Uterus (tissue), 4 donors: ENCODE data around the gene CMTM3. TPM values are rescaled to one million over a fixed set of nuclear protein-coding genes. Genes with fewer than 3 reads are reported as not detected.

Experiments used
- DNase-seq, 2 donors: peaks; one replicate each; pipeline ENCODE4 v3.0.0-alpha.2; 2019 to 2020
- H3K27ac ChIP-seq, 2 donors: fragments of 200-600 bp; sonication (generic); 1 replicate in 1 of 2; 2 replicates in 1 of 2; pipeline ENCODE4 v1.5.1; 2016 to 2018
- H3K27me3 ChIP-seq, 2 donors: fragments of 200-600 bp; sonication (generic); one replicate each; pipeline ENCODE4 v1.5.1; 2018 to 2019; ENCODE audit warnings: control low read depth in 1 of 2
- H3K36me3 ChIP-seq, 2 donors: fragments of 200-600 bp; sonication (generic); one replicate each; pipeline ENCODE4 v1.5.1; 2019; ENCODE audit warnings: control low read depth in 1 of 2
- H3K4me1 ChIP-seq, 2 donors: fragments of 200-600 bp; sonication (generic); one replicate each; pipeline ENCODE4 v1.5.1; 2018 to 2019; ENCODE audit warnings: control low read depth in 1 of 2
- H3K4me3 ChIP-seq, 2 donors: fragments of 200-600 bp; sonication (generic); 1 replicate in 1 of 2; 2 replicates in 1 of 2; pipeline ENCODE4 v1.5.1; 2018 to 2019; ENCODE audit warnings: mild to moderate bottlenecking in 1 of 2
- H3K9me3 ChIP-seq, 2 donors: fragments of 200-600 bp; sonication (generic); one replicate each; pipeline ENCODE4 v1.5.1; 2019; ENCODE audit warnings: control low read depth in 1 of 2
- CTCF ChIP-seq, 4 experiments: fragments of 200-600 bp in 2 of 4; fragments of 450-650 bp in 2 of 4; sonication (generic) in 2 of 4; IDR thresholded peaks; one replicate each; pipeline ENCODE4 v1.5.1; 2016 to 2019; ENCODE audit warnings: antibody characterized with exemption in 4 of 4, mild to moderate bottlenecking in 2 of 4, moderate library complexity in 1 of 4
- POLR2A ChIP-seq, 2 donors: fragments of 450-650 bp; IDR thresholded peaks; one replicate each; pipeline ENCODE4 v1.6.1; 2016; ENCODE audit warnings: antibody characterized with exemption in 2 of 2, mild to moderate bottlenecking in 1 of 2, moderate library complexity in 1 of 2
- intact Hi-C: fragments of 100-400 bp; cut with DNase I; formaldehyde crosslinking; loops from one replicate; pipeline ENCODE4 v1.15.1; 2023; ENCODE audit warnings: low total_unique reads
- total RNA-seq, 4 donors: library from RNA; depleted of rRNA in 3 of 4; stranded (reverse); fragments of >200 nt in 3 of 4; gene quantifications; one replicate each; pipeline versions ENCODE4 v1.1.0 to v1.2.4, GENCODE V29; 2014 to 2023
- donor health status: DM: yes; HTN: yes; CAD: no.

The CMTM3 gene
- total RNA-seq, 4 donors from 2014 or later = 42.6 to 67.9 (median 56.2) TPM

GRCh38 chr16:66652661-66653360 lies 48.3 kb downstream of the CMTM3 start:
- Histone ChIP-seq H3K27ac (no peak overlapping the region), H3K36me3 (no peaks in the 10 kb centered on the region), H3K4me1 (no peaks in the 10 kb centered on the region), H3K4me3 (no peak overlapping the region), H3K9me3 (no peaks in the 10 kb centered on the region), H3K27me3 (no peaks in the 10 kb centered on the region)
- DNase-seq = no peak
- intact Hi-C loops = no loop called here
- no peak for TF ChIP-seq POLR2A (IDR thresholded peaks at IDR 0.05)
- no peak for TF ChIP-seq CTCF (IDR thresholded peaks at IDR 0.05)

- TF ChIP-seq CTCF (IDR thresholded peaks at IDR 0.05) = no peak
- TF ChIP-seq POLR2A (IDR thresholded peaks at IDR 0.05) = no peak
- H3K27me3 ChIP-seq = no peaks in the 10 kb centered on the region
- no peaks in the 10 kb centered on the region for H3K36me3 ChIP-seq
- H3K4me1 ChIP-seq = no peaks in the 10 kb centered on the region
- no peak overlapping the region for H3K4me3 ChIP-seq
- no peaks in the 10 kb centered on the region for H3K9me3 ChIP-seq
- DNase-seq = no peak
- no peak overlapping the region for H3K27ac ChIP-seq
- intact Hi-C loops = no loop called here
Observed at GRCh38 chr16:66653581-66654350, 49.3 kb downstream of the CMTM3 start.

- no peaks in the 10 kb centered on the region for H3K36me3 ChIP-seq
- peaks cover 0 to 8% of the 10 kb centered on the region in 2 donors for H3K4me1 ChIP-seq
- intact Hi-C loops = no loop called here
- DNase-seq = no peak
- no peak overlapping the region for H3K27ac ChIP-seq
- no peak overlapping the region for H3K4me3 ChIP-seq
- H3K9me3 ChIP-seq = no peaks in the 10 kb centered on the region
- no peaks in the 10 kb centered on the region for H3K27me3 ChIP-seq
- TF ChIP-seq CTCF (IDR thresholded peaks at IDR 0.05) = no peak
- TF ChIP-seq POLR2A (IDR thresholded peaks at IDR 0.05) = no peak
Observed at GRCh38 chr16:66656547-66656946, 52.0 kb downstream of the CMTM3 start.

- Histone ChIP-seq H3K4me1 (peaks cover 0 to 8% of the 10 kb centered on the region in 2 donors), H3K36me3 (no peaks in the 10 kb centered on the region), H3K27me3 (no peaks in the 10 kb centered on the region), H3K4me3 (no peak overlapping the region), H3K27ac (no peak overlapping the region), H3K9me3 (no peaks in the 10 kb centered on the region)
- intact Hi-C loops = no loop called here
- no peak for DNase-seq
- TF ChIP-seq POLR2A (IDR thresholded peaks at IDR 0.05) = no peak
Observed at GRCh38 chr16:66658143-66658859, 53.8 kb downstream of the CMTM3 start.

- Histone ChIP-seq H3K27me3 (no peaks in the 10 kb centered on the region), H3K36me3 (no peaks in the 10 kb centered on the region), H3K4me3 (no peak overlapping the region), H3K9me3 (no peaks in the 10 kb centered on the region), H3K4me1 (peaks cover 0 to 8% of the 10 kb centered on the region in 2 donors), H3K27ac (no peak overlapping the region)
- DNase-seq = no peak
- TF ChIP-seq POLR2A (IDR thresholded peaks at IDR 0.05) (no peak), CTCF (IDR thresholded peaks at IDR 0.05) (no peak)
- intact Hi-C loops = no loop called here
Observed at GRCh38 chr16:66658860-66659190, 54.3 kb downstream of the CMTM3 start.
